SK-N-SH (cell line): ENCODE results near the gene LRRC8D. TPM values are rescaled to one million over a fixed set of nuclear protein-coding genes. Genes with fewer than 3 reads are reported as not detected.
A peak's percentile ranks its signal among the peaks of the same experiment; 100 is the strongest.

Source experiments
- CTCF ChIA-PET: fragments of 300-600, 350-600 bp; formaldehyde crosslinking; extraction: SDS; loops from one replicate; lab custom pipeline; 2021; lab: Yijun Ruan, JAX
- POLR2A ChIA-PET: fragments of 350-600 bp; sonication (Branson Sonifier 250); formaldehyde crosslinking; extraction: SDS; loops from one replicate; lab custom pipeline; 2020; ENCODE audit warnings: antibody characterized with exemption, inconsistent platforms; lab: Yijun Ruan, JAX
- DNase-seq: peaks from one replicate; pipeline ENCODE4 v3.0.0; 2012
- H2AFZ ChIP-seq: fragments of 200-600 bp; sonication (generic); 2 replicates; pipeline ENCODE4 v1.8.1; 2016; ENCODE audit warnings: antibody characterized with exemption, mild to moderate bottlenecking, low read depth
- H3F3A ChIP-seq: fragments of 200-600 bp; sonication (generic); replicated peaks from 2 replicates; pipeline ENCODE3; 2016; ENCODE audit warnings: antibody characterized with exemption, mild to moderate bottlenecking; ENCODE audit not compliant: insufficient read depth
- H3K27ac ChIP-seq, 2 experiments: fragments of 200-500 bp in 1 of 2; fragments of 200-600 bp in 1 of 2; sonication (Bioruptor generic) in 1 of 2; sonication (generic), shearing (Covaris generic) in 1 of 2; 2 replicates each; pipeline versions ENCODE4 v1.5.1 to v1.6.1; 2014 to 2016; ENCODE audit warnings: low read depth in 2 of 2, inconsistent platforms in 1 of 2, low read length in 1 of 2, mild to moderate bottlenecking in 1 of 2, mixed read lengths in 1 of 2
- H3K27me3 ChIP-seq: fragments of 200-600 bp; sonication (generic), shearing (Covaris generic); 2 replicates; pipeline ENCODE4 v1.6.1; 2016; ENCODE audit warnings: mixed run types; ENCODE audit not compliant: insufficient read depth
- H3K36me3 ChIP-seq, 2 experiments: fragments of 200-500 bp in 1 of 2; fragments of 200-600 bp in 1 of 2; sonication (Bioruptor generic) in 1 of 2; sonication (generic) in 1 of 2; replicated peaks in 1 of 2; 2 replicates each; pipeline versions ENCODE3 to v1.5.1; 2014 to 2016; ENCODE audit warnings: low read length in 1 of 2, mild to moderate bottlenecking in 1 of 2; ENCODE audit not compliant: insufficient read depth in 2 of 2, control insufficient read depth in 1 of 2
- H3K4me1 ChIP-seq, 2 experiments: fragments of 200-500 bp in 1 of 2; fragments of 200-600 bp in 1 of 2; sonication (Bioruptor generic) in 1 of 2; sonication (generic), shearing (Covaris generic) in 1 of 2; 2 replicates each; pipeline versions ENCODE4 v1.5.1 to v1.6.1; 2014 to 2016; ENCODE audit warnings: low read depth in 1 of 2, low read length in 1 of 2, mixed run types in 1 of 2; ENCODE audit not compliant: insufficient read depth in 2 of 2, control insufficient read depth in 1 of 2
- H3K4me2 ChIP-seq: fragments of 200-600 bp; sonication (generic), shearing (Covaris generic); 2 replicates; pipeline ENCODE4 v1.6.1; 2017; ENCODE audit warnings: mixed run types
- H3K4me3 ChIP-seq, 2 experiments: fragments of 200-500 bp in 1 of 2; fragments of 200-600 bp in 1 of 2; sonication (Bioruptor generic) in 1 of 2; sonication (generic), shearing (Covaris generic) in 1 of 2; 2 replicates each; pipeline versions ENCODE4 v1.5.1 to v1.8.1; 2014 to 2016; ENCODE audit warnings: low read depth in 2 of 2, inconsistent platforms in 1 of 2, low read length in 1 of 2, mild to moderate bottlenecking in 1 of 2, mixed read lengths in 1 of 2, moderate library complexity in 1 of 2
- H3K79me2 ChIP-seq: fragments of 200-600 bp; sonication (generic); 2 replicates; pipeline ENCODE4 v1.8.1; 2017; ENCODE audit warnings: mild to moderate bottlenecking; ENCODE audit not compliant: insufficient read depth
- H3K9ac ChIP-seq: fragments of 200-600 bp; sonication (generic); 2 replicates; pipeline ENCODE4 v1.6.1; 2017; ENCODE audit warnings: mixed run types
- H3K9me2 ChIP-seq: fragments of 200-600 bp; sonication (generic); 2 replicates; pipeline ENCODE4 v1.6.1; 2017; ENCODE audit warnings: mixed run types
- H3K9me3 ChIP-seq: fragments of 200-600 bp; sonication (generic); 2 replicates; pipeline ENCODE4 v1.6.1; 2017; ENCODE audit warnings: mixed run types, mild to moderate bottlenecking, moderate library complexity
- H4K20me1 ChIP-seq: fragments of 200-600 bp; sonication (generic); 2 replicates; pipeline ENCODE4 v1.6.1; 2017; ENCODE audit warnings: mild to moderate bottlenecking, mixed run types; ENCODE audit not compliant: insufficient read depth
- FOXJ3 ChIP-seq: sonication (generic); formaldehyde crosslinking; IDR thresholded peaks from 2 replicates; pipeline ENCODE4 v1.5.1; 2020; ENCODE audit warnings: mild to moderate bottlenecking, missing genetic modification reagents
- FOXM1 ChIP-seq: IDR thresholded peaks from 2 replicates; pipeline ENCODE4 v1.4.0; 2012; ENCODE audit warnings: low read depth, mild to moderate bottlenecking
- GABPA ChIP-seq: IDR thresholded peaks from 2 replicates; pipeline ENCODE4 v1.4.0; 2012; ENCODE audit warnings: low read depth, mild to moderate bottlenecking
- GATA2 ChIP-seq: sonication (generic); formaldehyde crosslinking; IDR thresholded peaks from 2 replicates; pipeline ENCODE4 v1.5.0; 2020; ENCODE audit warnings: mild to moderate bottlenecking, missing genetic modification reagents
- IRF3 ChIP-seq: fragments of 150-350 bp; IDR thresholded peaks from 2 replicates; pipeline ENCODE4 v1.6.1; 2016; ENCODE audit warnings: mild to moderate bottlenecking, low read depth, low read length
- MEF2A ChIP-seq: IDR thresholded peaks from 2 replicates; pipeline ENCODE4 v1.4.0; 2012; ENCODE audit warnings: low read depth, borderline replicate concordance
- MXI1 ChIP-seq: IDR thresholded peaks from 2 replicates; pipeline ENCODE4 v1.6.1; 2012; ENCODE audit warnings: mild to moderate bottlenecking, low read depth, low read length, improper control_type of control experiment
- NRF1 ChIP-seq: IDR thresholded peaks from 2 replicates; pipeline ENCODE4 v1.6.1; 2012; ENCODE audit warnings: low read depth, mild to moderate bottlenecking, low read length
- PBX3 ChIP-seq: IDR thresholded peaks from 2 replicates; pipeline ENCODE4; 2012
- POLR2AphosphoS5 ChIP-seq: IDR thresholded peaks from 2 replicates; pipeline ENCODE4 v1.6.1; 2012; ENCODE audit warnings: low read depth, low read length
- RAD21 ChIP-seq: IDR thresholded peaks from 2 replicates; pipeline ENCODE4 v1.6.1; 2012; ENCODE audit warnings: mild to moderate bottlenecking, low read length
- RCOR1 ChIP-seq: fragments of 150-350 bp; IDR thresholded peaks from 2 replicates; pipeline ENCODE4 v1.6.1; 2017; ENCODE audit warnings: antibody characterized with exemption, low read length
- SIN3A ChIP-seq: IDR thresholded peaks from 2 replicates; pipeline ENCODE4 v1.6.1; 2012; ENCODE audit warnings: low read depth, mild to moderate bottlenecking, low read length, moderate library complexity, borderline replicate concordance
- SMC3 ChIP-seq: IDR thresholded peaks from 2 replicates; pipeline ENCODE4 v1.6.1; 2012; ENCODE audit warnings: low read depth, low read length, improper control_type of control experiment
- USF1 ChIP-seq: IDR thresholded peaks from 2 replicates; pipeline ENCODE4 v1.4.0; 2012; ENCODE audit warnings: low read depth, borderline replicate concordance
- USF2 ChIP-seq: fragments of 150-350 bp; IDR thresholded peaks from 2 replicates; pipeline ENCODE4 v1.6.1; 2017; ENCODE audit warnings: antibody characterized with exemption, low read length, low read depth, borderline replicate concordance
- YY1 ChIP-seq: IDR thresholded peaks from 2 replicates; pipeline ENCODE4 v1.4.0; 2012; ENCODE audit warnings: low read depth, mild to moderate bottlenecking
- ZBTB33 ChIP-seq: IDR thresholded peaks from 2 replicates; pipeline ENCODE4 v1.4.0; 2012; ENCODE audit warnings: low read depth, borderline replicate concordance
- WGBS: methylation state at CpG from one replicate; pipeline ENCODE4 v1.1.6; 2017; ENCODE audit warnings: low lambda C conversion rate; 5-methylcytosine and 5-hydroxymethylcytosine counted together
- polyA plus RNA-seq, 3 experiments: library from polyadenylated mRNA; depleted of rRNA; stranded (reverse); fragments of >200 nt; gene quantifications; 2 replicates each; pipeline ENCODE4 v1.2.3, GENCODE V29; 2012

The LRRC8D gene
- polyA plus RNA-seq, 1 of the 3 experiments (the other 2 are of a cell fraction), result 15.0 TPM

GRCh38 chr1:89959719-89960118, 138.9 kb downstream of the LRRC8D start:
- no peak overlapping the region for H3K4me3 ChIP-seq
- TF ChIP-seq GABPA (no peak), YY1 (no peak), NRF1 (no peak), FOXJ3 (CRISPR knock-in tag) (no peak), IRF3 (no peak), USF1 (no peak), RAD21 (no peak), MEF2A (no peak)
- no peaks in the 10 kb centered on the region for H3K9me3 ChIP-seq
- H4K20me1 ChIP-seq, result no peaks in the 10 kb centered on the region
- no peak overlapping the region for H3K27ac ChIP-seq
- no peak overlapping the region for H2AFZ ChIP-seq
- WGBS, result 74% methylated on average over 2 of the region's 2 CpGs
- ChIA-PET POLR2A (no interaction called here), CTCF (no interaction called here)
- no peaks in the 10 kb centered on the region for H3K36me3 ChIP-seq
- peaks cover 10% of the 10 kb centered on the region for H3F3A ChIP-seq
- H3K27me3 ChIP-seq, result no peaks in the 10 kb centered on the region
- H3K79me2 ChIP-seq, result no peaks in the 10 kb centered on the region
- H3K4me2 ChIP-seq, result no peak overlapping the region
- no peak for DNase-seq
- H3K4me1 ChIP-seq, result peaks cover 0 to 6% of the 10 kb centered on the region in 2 experiments; a peak in 2 of 4 replicates
- no peak overlapping the region for H3K9ac ChIP-seq
- H3K9me2 ChIP-seq, result no peaks in the 10 kb centered on the region

GRCh38 chr1:89962024-89962741, 141.4 kb downstream of the LRRC8D start:
- no peak for DNase-seq
- Histone ChIP-seq H3K9me3 (no peaks in the 10 kb centered on the region), H2AFZ (no peak overlapping the region), H3K36me3 (no peaks in the 10 kb centered on the region), H3K4me2 (peak overlapping the region; percentile 54; the same call in 1 of the 2 replicates), H3K4me3 (no peak overlapping the region), H3K27ac (peak overlapping the region; percentile 23 to 44; a peak in 2 of 4 replicates), H3K79me2 (no peaks in the 10 kb centered on the region), H3K9ac (no peak overlapping the region; the same call in 1 of the 2 replicates), H4K20me1 (no peaks in the 10 kb centered on the region), H3K27me3 (no peaks in the 10 kb centered on the region), H3K4me1 (peaks cover 0 to 6% of the 10 kb centered on the region in 2 experiments; a peak in 2 of 4 replicates), H3F3A (peaks cover 10% of the 10 kb centered on the region), H3K9me2 (no peaks in the 10 kb centered on the region)
- ChIA-PET POLR2A (no interaction called here), CTCF (interaction anchor here (2.1 kb wide), 1 partner anchor 158 kb away, joined by 7 read pairs; no protein-coding TSS in a partner anchor)
- 58% methylated on average over 6 of the region's 6 CpGs for WGBS
- no peak for TF ChIP-seq MEF2A
- TF ChIP-seq FOXM1, result no peak
- TF ChIP-seq YY1, result no peak
- TF ChIP-seq SMC3, result no peak
- TF ChIP-seq ZBTB33, result no peak
- TF ChIP-seq PBX3, result peak; percentile 68
- peak; percentile 40; the same call in 1 of the 2 replicates for TF ChIP-seq POLR2AphosphoS5
- no peak for TF ChIP-seq USF2
- TF ChIP-seq GATA2 (CRISPR knock-in tag), result no peak
- no peak for TF ChIP-seq SIN3A
- no peak for TF ChIP-seq MXI1
- TF ChIP-seq RCOR1, result no peak
